ENCODE results near the gene GGPS1.
A peak's percentile ranks its signal among the peaks of the same experiment; 100 is the strongest.
"Not testable (repeated sequence)": the region's sequence is repeated elsewhere in the genome, so short reads cannot be mapped to it uniquely, and the experiment has no call there.

The GGPS1 gene

GRCh38 chr1:235341334-235341733 lies 13.0 kb downstream of the GGPS1 start:
- DNase-seq: no peak

- no peak for DNase-seq
Measured at GRCh38 chr1:235342039-235342438, 13.7 kb downstream of the GGPS1 start.

- DNase-seq: no peak
Measured at GRCh38 chr1:235342471-235342870, 14.1 kb downstream of the GGPS1 start.

GRCh38 chr1:235343726-235344125 lies 15.4 kb downstream of the GGPS1 start:
- no peak for DNase-seq

GRCh38 chr1:235351441-235351840 lies 23.1 kb downstream of the GGPS1 start:
- DNase-seq: no peak

- no peak for DNase-seq
Measured at GRCh38 chr1:235351898-235352297, 23.5 kb downstream of the GGPS1 start.

GRCh38 chr1:235357485-235358373 lies 29.4 kb downstream of the GGPS1 start:
- DNase-seq: no peak

- no peak for DNase-seq
Measured at GRCh38 chr1:235358899-235359298, 30.5 kb downstream of the GGPS1 start.

GRCh38 chr1:235364189-235364588 lies 35.8 kb downstream of the GGPS1 start:
- not testable (repeated sequence) for DNase-seq

GRCh38 chr1:235366286-235366685 lies 37.9 kb downstream of the GGPS1 start:
- DNase-seq: no peak

- DNase-seq: peak; percentile 96
Measured at GRCh38 chr1:235367000-235367908, 38.9 kb downstream of the GGPS1 start, which contains the start of gene TBCE. Gene TBCE (plus strand): TSS chr1:235367427. CDS start chr1:235380050, 12,623 bp downstream.

- DNase-seq: no peak
Measured at GRCh38 chr1:235368428-235368827, 40.1 kb downstream of the GGPS1 start.

GRCh38 chr1:235369802-235370201 lies 41.4 kb downstream of the GGPS1 start:
- no peak for DNase-seq

- DNase-seq: no peak
Measured at GRCh38 chr1:235375919-235376605, 47.7 kb downstream of the GGPS1 start.

GRCh38 chr1:235378134-235378735 lies 49.9 kb downstream of the GGPS1 start:
- not testable (repeated sequence) for DNase-seq

GRCh38 chr1:235381955-235382739 lies 53.8 kb downstream of the GGPS1 start:
- not testable (repeated sequence) for DNase-seq

- not testable (repeated sequence) for DNase-seq
Measured at GRCh38 chr1:235385633-235386032, 57.3 kb downstream of the GGPS1 start.

- peak; percentile 50 for DNase-seq
Measured at GRCh38 chr1:235391874-235392273, 63.5 kb downstream of the GGPS1 start.

Data from fibroblast of skin of scalp (primary cell).